ENCODE data around the gene GNAT2.
"Not testable (repeated sequence)": the region's sequence is repeated elsewhere in the genome, so short reads cannot be mapped to it uniquely, and the experiment has no call there.

Gene GNAT2
- 0 to 0.05 reads per million in 2 donors for total RNA-seq

GRCh38 chr1:109619576-109620400, at the start of gene GNAT2, which contains the start of gene AMPD2:
GNAT2 (minus strand) TSS chr1:109619616; CDS start chr1:109612870, 6,746 bp downstream.
AMPD2 (plus strand) TSS chr1:109619837; CDS start chr1:109621176, 1,339 bp downstream.
- peak; percentile 67 for DNase-seq

GRCh38 chr1:109668123-109668775, 48.8 kb upstream of the GNAT2 start:
- no peak for DNase-seq

GRCh38 chr1:109667452-109668122, 48.2 kb upstream of the GNAT2 start, which contains the start of gene GSTM2:
GSTM2 (plus strand) TSS chr1:109668057; CDS start chr1:109668116, 59 bp downstream.
- peak; percentile 27 for DNase-seq

DNA sequence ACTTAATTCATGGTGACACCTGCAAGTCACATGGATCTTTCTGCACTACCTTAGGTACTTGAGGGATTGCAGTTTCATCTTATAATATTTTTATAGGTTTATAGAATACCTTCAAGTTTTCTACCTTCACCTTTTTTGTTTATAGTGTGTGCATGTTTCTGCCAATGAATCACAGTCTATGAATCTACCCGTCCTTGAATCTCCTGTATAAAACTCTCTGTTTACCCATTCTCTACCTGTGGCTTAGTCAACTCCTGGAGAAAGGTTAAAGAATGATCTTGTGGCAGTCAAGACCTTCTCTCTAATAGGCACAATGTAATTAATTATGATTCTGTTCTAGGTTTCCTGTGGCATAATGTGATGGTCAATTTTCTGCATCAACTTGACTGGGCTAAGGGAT, 45.3 kb upstream of the GNAT2 start:
- DNase-seq, result no peak

DNA sequence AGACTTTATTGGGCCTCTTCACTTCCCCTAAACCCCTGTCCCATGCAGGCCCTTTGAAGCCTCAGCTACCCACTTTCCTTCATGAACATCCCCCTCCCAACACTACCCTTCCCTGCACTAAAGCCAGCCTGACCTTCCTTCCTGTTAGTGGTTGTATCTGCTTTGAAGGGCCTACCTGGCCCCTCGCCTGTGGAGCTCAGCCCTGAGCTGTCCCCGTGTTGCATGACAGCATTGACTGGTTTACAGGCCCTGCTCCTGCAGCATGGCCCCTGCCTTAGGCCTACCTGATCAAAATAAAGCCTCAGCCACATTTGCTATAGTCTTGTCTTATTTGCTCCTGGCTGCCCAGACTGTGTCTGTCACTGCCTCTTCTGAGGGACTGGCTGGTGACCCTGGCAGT, 42.0 kb upstream of the GNAT2 start:
- DNase-seq, result no peak

- not testable (repeated sequence) for DNase-seq
Measured at GRCh38 chr1:109660691-109661026, 41.2 kb upstream of the GNAT2 start.

- no peak for DNase-seq
Measured at GRCh38 chr1:109659997-109660690, 40.7 kb upstream of the GNAT2 start.

DNA sequence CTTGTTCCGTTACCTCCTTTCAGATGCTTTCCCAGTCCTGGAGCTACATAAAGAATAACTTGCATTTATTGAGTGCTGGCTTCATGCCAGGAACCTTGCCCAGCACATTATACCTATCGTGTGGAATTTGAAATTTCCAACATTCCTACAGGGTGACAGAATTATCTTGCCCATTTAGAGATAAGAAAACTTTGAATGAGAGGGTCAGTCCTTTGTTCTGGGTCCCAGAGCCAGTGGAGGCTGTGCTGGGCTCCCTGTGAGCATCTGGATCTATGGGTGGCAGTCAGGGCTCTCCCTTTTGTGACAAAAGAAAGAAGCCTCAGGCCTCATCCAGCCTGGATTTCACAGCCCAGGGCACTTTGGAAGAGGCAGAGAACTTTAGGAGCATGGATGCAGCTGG, 39.7 kb upstream of the GNAT2 start:
- DNase-seq, result no peak

DNA sequence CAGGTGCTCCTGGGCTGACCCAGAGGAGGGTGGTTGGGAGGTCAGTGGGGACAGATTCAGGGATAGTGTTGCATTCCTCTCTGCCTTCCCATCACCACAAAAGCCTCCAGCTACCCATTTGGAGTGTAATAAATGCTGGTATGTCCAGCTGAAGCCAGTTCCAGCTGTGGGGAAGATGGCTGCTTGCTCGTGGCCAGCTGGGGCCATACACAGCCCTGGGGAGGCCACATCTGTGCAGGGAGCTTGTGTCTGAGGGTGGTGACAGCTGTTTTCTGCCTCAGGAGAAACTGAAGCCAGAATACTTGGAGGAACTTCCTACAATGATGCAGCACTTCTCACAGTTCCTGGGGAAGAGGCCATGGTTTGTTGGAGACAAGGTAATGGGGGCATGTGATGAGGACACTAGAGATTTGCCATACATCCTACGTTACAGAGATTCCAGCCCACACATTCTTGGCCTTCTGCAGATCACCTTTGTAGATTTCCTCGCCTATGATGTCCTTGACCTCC, 39.2 kb upstream of the GNAT2 start:
- DNase-seq, result no peak

DNA sequence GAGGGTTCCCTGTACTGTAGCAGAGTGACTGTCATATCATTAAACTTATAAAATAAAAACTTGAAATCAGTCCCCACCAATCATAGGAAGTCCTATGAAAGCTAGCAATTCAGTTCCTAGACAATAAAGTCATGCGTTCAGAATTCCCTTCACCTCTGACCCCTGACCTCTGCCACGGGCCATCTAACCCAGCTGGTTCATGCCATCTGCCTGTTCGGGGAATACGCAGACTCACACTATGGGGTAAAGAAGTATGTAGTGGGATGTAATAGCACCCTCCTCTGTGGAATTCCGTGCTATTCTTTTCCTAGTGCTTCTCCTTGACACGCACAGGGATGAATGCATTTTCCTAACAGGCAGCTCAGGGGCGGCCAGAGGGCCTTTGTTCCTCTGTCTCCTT, 38.6 kb upstream of the GNAT2 start:
- no peak for DNase-seq

DNA sequence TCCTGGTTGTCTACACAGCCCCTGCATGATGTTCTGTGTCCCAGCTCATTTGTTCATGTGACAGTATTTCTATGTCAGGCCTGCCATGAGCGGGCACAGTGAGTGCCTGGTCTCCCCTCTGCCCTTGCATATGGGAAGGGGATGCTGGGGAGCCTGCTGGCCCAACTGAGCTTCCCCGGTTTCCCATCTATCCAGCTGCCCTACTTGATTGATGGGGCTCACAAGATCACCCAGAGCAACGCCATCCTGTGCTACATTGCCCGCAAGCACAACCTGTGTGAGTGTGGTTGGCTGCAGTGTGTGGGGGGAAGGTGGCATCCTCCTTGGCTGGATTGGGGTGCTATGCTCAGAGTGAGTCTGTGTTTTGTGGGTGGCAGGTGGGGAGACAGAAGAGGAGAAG, 38.0 kb upstream of the GNAT2 start:
- DNase-seq, result no peak

DNA sequence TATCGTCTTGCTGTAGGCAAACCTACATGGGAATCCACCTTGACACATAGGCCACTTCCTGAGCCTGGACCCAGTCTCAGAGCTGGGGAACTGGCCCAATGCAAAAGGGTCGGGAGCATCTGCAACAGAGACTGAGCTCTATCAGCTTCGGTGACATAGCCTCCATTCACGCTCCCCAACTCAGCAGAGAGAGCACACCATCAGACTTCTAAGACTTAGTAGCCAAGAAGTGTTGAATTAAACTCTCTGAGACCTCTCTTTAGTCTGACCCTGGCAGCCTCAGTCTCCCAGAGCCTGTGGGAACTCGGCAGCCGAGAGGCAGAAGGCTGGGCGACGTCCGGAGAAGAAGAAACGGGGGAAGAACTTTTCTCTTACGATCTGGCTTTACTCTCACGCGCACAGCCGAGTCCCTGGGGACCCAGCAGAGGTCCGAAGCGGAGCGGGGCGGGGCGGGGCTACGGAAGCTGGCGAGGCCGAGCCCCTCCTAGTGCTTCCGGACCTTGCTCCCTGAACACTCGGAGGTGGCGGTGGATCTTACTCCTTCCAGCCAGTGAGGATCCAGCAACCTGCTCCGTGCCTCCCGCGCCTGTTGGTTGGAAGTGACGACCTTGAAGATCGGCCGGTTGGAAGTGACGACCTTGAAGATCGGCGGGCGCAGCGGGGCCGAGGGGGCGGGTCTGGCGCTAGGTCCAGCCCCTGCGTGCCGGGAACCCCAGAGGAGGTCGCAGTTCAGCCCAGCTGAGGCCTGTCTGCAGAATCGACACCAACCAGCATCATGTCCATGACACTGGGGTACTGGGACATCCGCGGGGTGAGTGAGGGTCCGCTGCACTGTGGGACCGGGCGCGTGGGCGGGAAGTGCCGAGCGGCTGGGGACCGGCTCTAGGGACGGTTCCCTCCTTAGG, 36.5 kb upstream of the GNAT2 start, which contains the start of gene GSTM4:
GSTM4 (plus strand) TSS at position 485 of the 905 bp plus-strand sequence; CDS start at position 776, 291 bp downstream.
- peak; percentile 39 for DNase-seq

GRCh38 chr1:109654519-109654918, 35.1 kb upstream of the GNAT2 start:
- DNase-seq, result no peak

GRCh38 chr1:109653306-109653705, 33.9 kb upstream of the GNAT2 start:
- no peak for DNase-seq

- DNase-seq, result no peak
Measured at GRCh38 chr1:109652402-109652801, 33.0 kb upstream of the GNAT2 start.

DNA sequence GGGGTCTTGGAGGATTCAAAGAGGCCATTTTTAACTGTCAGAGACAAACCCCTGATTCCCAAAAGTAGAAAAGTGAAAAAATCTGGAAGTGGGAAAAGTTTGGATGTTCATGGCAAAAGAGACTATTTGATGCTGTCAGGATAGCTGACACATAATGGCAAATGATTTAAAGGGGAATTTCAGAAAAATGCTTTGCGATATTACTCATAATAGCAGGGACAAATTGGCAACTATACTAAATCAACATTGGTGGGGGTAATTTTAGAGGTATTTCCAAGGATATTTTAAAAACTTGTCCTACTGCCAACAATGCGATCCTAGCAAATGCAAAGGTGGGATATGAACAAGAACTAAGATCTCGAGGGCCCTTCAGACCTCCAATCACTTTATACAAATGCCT, 31.2 kb upstream of the GNAT2 start:
- no peak for DNase-seq

DNA sequence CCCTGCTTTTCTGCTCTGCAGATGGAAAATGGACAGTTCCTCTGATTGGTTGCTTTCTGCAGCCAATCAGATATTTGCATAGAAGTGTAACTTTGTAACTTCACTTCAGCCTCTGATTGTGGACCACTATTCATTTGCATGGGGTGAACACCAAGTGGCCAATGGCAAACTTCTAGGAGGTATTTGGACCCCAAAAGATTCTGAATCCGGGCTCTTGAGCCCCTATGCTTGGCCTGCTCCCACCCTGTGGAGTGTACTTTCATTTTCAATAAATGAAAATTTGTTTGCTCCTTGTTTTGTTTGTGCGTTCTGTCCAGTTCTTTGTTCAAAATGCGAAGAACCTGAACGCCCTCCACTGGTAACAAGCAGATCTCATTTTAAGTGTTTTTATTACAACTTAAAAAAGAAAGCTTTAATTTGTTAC, 30.1 kb upstream of the GNAT2 start:
- no peak for DNase-seq

DNA sequence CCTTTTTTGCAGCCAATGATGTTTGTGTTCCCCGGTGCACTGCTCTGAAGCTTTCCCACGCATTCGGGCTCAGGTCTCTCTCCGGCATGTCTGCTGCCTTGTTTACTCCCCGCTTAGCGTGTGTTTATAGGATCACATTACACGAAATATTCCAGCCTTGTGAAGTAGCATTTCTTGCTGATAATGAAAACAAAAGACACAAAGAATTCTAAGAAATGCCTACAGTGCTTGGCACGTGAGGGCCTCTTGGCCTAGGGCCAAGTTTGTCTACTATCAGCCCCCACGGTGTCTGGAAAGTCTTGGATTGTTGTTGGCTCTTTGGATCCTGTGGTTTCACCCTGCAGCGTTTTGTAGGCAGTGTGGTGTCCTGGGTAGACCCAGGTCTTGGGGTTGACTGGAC, 25.3 kb upstream of the GNAT2 start:
- DNase-seq, result no peak

- peak; percentile 64 for DNase-seq
Measured at GRCh38 chr1:109643385-109644230, 24.2 kb upstream of the GNAT2 start.

DNA sequence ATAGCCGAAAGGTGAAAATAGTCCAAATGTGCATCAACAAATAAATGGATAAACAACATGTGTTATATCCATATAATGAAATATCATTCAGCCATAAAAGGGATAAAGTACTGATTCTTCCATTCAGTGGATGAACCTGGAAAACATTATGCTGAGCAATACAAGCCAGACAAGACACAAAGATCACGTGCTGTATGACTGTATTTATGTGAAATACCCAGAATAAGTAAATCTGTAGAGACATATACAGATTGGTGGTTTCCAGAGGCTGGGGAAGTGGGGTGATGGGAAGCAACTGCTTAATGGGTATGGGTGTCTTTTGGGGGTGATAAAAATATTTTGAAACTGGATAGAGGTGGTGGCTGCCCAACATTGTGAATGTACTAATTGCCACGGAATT, 23.2 kb upstream of the GNAT2 start:
- DNase-seq, result no peak

Data from activated gamma-delta T cell (primary cell).